ENCODE measurements around the gene SLFN11.

GRCh38 chr17:35373984-35374765 lies 754 bp upstream of the SLFN11 start:
- TF ChIP-seq, protein P1, sequence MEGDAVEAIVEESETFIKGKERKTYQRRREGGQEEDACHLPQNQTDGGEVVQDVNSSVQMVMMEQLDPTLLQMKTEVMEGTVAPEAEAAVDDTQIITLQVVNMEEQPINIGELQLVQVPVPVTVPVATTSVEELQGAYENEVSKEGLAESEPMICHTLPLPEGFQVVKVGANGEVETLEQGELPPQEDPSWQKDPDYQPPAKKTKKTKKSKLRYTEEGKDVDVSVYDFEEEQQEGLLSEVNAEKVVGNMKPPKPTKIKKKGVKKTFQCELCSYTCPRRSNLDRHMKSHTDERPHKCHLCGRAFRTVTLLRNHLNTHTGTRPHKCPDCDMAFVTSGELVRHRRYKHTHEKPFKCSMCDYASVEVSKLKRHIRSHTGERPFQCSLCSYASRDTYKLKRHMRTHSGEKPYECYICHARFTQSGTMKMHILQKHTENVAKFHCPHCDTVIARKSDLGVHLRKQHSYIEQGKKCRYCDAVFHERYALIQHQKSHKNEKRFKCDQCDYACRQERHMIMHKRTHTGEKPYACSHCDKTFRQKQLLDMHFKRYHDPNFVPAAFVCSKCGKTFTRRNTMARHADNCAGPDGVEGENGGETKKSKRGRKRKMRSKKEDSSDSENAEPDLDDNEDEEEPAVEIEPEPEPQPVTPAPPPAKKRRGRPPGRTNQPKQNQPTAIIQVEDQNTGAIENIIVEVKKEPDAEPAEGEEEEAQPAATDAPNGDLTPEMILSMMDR (IDR thresholded peaks at IDR 0.05): no peak
- TF ChIP-seq, protein P2, sequence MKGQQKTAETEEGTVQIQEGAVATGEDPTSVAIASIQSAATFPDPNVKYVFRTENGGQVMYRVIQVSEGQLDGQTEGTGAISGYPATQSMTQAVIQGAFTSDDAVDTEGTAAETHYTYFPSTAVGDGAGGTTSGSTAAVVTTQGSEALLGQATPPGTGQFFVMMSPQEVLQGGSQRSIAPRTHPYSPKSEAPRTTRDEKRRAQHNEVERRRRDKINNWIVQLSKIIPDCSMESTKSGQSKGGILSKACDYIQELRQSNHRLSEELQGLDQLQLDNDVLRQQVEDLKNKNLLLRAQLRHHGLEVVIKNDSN (CRISPR knock-in tag; IDR thresholded peaks at IDR 0.05): no peak
